ENCODE data around the gene LBX1.
A peak's percentile ranks its signal among the peaks of the same experiment; 100 is the strongest.

The LBX1 gene

GRCh38 chr10:101219139-101219945 lies 9.9 kb downstream of the LBX1 start:
- DNase-seq (ENCODE audit: extremely low read depth, low read depth), result no peak
- TF ChIP-seq CTCF (IDR thresholded peaks at IDR 0.05; ENCODE audit: low read depth, low read length), result no peak

- no peak for TF ChIP-seq CTCF (IDR thresholded peaks at IDR 0.05; ENCODE audit: low read depth, low read length)
- DNase-seq (ENCODE audit: extremely low read depth, low read depth), result no peak
Measured at GRCh38 chr10:101218351-101219138, 10.7 kb downstream of the LBX1 start.

GRCh38 chr10:101217450-101218281 lies 11.6 kb downstream of the LBX1 start:
- no peak for DNase-seq (ENCODE audit: extremely low read depth, low read depth)
- peak; percentile 28 for TF ChIP-seq CTCF (IDR thresholded peaks at IDR 0.05; ENCODE audit: low read depth, low read length)

- TF ChIP-seq CTCF (IDR thresholded peaks at IDR 0.05; ENCODE audit: low read depth, low read length), result no peak
- DNase-seq (ENCODE audit: extremely low read depth, low read depth), result no peak
Measured at GRCh38 chr10:101217044-101217425, 12.2 kb downstream of the LBX1 start.

GRCh38 chr10:101216207-101217043 lies 12.8 kb downstream of the LBX1 start:
- DNase-seq (ENCODE audit: extremely low read depth, low read depth), result no peak
- TF ChIP-seq CTCF (IDR thresholded peaks at IDR 0.05; ENCODE audit: low read depth, low read length), result no peak

- no peak for DNase-seq (ENCODE audit: extremely low read depth, low read depth)
- TF ChIP-seq CTCF (IDR thresholded peaks at IDR 0.05; ENCODE audit: low read depth, low read length), result no peak
Measured at GRCh38 chr10:101215397-101216206, 13.7 kb downstream of the LBX1 start.
